ENCODE measurements around the gene STPG2.

- TF ChIP-seq CTCF (conservative IDR thresholded peaks at IDR 0.05; ENCODE audit: low read depth, low read length) (no peak), POLR2A (IDR thresholded peaks at IDR 0.05; ENCODE audit: low read depth, low read length) (no peak), CEBPB (IDR thresholded peaks at IDR 0.05; ENCODE audit: low read depth, low read length) (no peak), SMC3 (IDR thresholded peaks at IDR 0.05; ENCODE audit: low read depth, low read length) (no peak), RAD21 (IDR thresholded peaks at IDR 0.05; ENCODE audit: low read length) (no peak), RFX5 (IDR thresholded peaks at IDR 0.05; ENCODE audit: low read depth, low read length) (no peak), USF2 (IDR thresholded peaks at IDR 0.05; ENCODE audit: low read depth, low read length) (no peak), ELK1 (IDR thresholded peaks at IDR 0.05; ENCODE audit: borderline replicate concordance, low read depth, low read length) (no peak), FOS (IDR thresholded peaks at IDR 0.05; ENCODE audit: low read depth, low read length) (no peak), MXI1 (IDR thresholded peaks at IDR 0.05; ENCODE audit: borderline replicate concordance, low read depth, low read length) (no peak), BHLHE40 (IDR thresholded peaks at IDR 0.05; ENCODE audit: low read depth, low read length) (no peak), MAZ (IDR thresholded peaks at IDR 0.05; ENCODE audit: borderline replicate concordance, low read depth, low read length) (no peak), RCOR1 (IDR thresholded peaks at IDR 0.05; ENCODE audit: insufficient replicate concordance, low read length) (no peak), NFE2L2 (IDR thresholded peaks at IDR 0.05; ENCODE audit: low read depth, low read length) (no peak)
These were observed 275.2 kb downstream of the STPG2 start for GRCh38 chr4:97868097-97868496.
